HG02884 (cell line): ENCODE results near the gene PNPLA7.
"Not testable (repeated sequence)": the region's sequence is repeated elsewhere in the genome, so short reads cannot be mapped to it uniquely, and the experiment has no call there.

Source experiments
- ATAC-seq: cut with Tn5 transposase; IDR thresholded peaks from one replicate; pipeline ENCODE4 v1.9.1; 2021; ENCODE audit warnings: mild to moderate bottlenecking, moderate library complexity; ENCODE audit not compliant: unreplicated experiment

PNPLA7 gene

GRCh38 chr9:137482094-137482781 lies 68.0 kb downstream of the PNPLA7 start:
- ATAC-seq: no peak

GRCh38 chr9:137480686-137481683 lies 69.2 kb downstream of the PNPLA7 start:
- no peak for ATAC-seq

GRCh38 chr9:137479892-137480685 lies 70.1 kb downstream of the PNPLA7 start:
- no peak for ATAC-seq

GRCh38 chr9:137478962-137479861 lies 71.0 kb downstream of the PNPLA7 start:
- no peak for ATAC-seq

- ATAC-seq: no peak
These were observed 71.6 kb downstream of the PNPLA7 start for GRCh38 chr9:137478613-137478961.

GRCh38 chr9:137477778-137478612 lies 72.2 kb downstream of the PNPLA7 start:
- no peak for ATAC-seq

GRCh38 chr9:137476856-137477255 lies 73.3 kb downstream of the PNPLA7 start:
- ATAC-seq: no peak

- no peak for ATAC-seq
These were observed 74.5 kb downstream of the PNPLA7 start for GRCh38 chr9:137475666-137476065.

GRCh38 chr9:137474271-137474670 lies 75.9 kb downstream of the PNPLA7 start:
- no peak for ATAC-seq

- ATAC-seq: no peak
These were observed 79.4 kb downstream of the PNPLA7 start for GRCh38 chr9:137470785-137471184.

GRCh38 chr9:137467896-137468295 lies 82.3 kb downstream of the PNPLA7 start:
- no peak for ATAC-seq

GRCh38 chr9:137467161-137467581 lies 83.0 kb downstream of the PNPLA7 start:
- no peak for ATAC-seq

- ATAC-seq: not testable (repeated sequence)
These were observed 83.7 kb downstream of the PNPLA7 start for GRCh38 chr9:137466389-137467085.

GRCh38 chr9:137465720-137466388 lies 84.3 kb downstream of the PNPLA7 start:
- ATAC-seq: no peak

GRCh38 chr9:137465000-137465719 lies 85.0 kb downstream of the PNPLA7 start:
- no peak for ATAC-seq

- no peak for ATAC-seq
These were observed 85.8 kb downstream of the PNPLA7 start for GRCh38 chr9:137464291-137464999.

- no peak for ATAC-seq
These were observed 86.3 kb downstream of the PNPLA7 start for GRCh38 chr9:137463931-137464290.
